Measurements from ENCODE around the gene PDIA6.

Gene PDIA6

GRCh38 chr2:10765914-10766313 lies 46.7 kb downstream of the PDIA6 start:
- FAIRE-seq, result no peak

DNA sequence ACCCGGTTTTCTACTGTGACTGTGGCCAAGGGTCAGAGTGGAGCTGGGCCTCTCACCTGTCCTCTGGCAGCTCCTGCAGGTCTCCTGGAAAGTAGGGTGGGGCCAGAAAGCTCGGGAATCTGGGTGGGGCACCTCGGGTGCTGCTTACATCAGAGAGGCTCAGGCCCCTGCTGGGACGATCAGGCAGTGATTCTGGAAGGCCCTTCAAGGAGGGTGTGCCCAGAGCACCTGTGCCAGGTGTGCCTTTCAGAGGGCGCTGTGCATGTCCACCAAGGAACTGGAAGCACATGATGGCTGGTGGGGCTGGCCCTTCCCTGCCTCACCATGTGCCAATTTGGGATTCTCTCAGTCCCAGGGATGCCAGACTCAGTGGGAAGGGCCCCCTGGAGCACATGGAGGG lies 47.1 kb downstream of the PDIA6 start:
- FAIRE-seq, result no peak
- no peak for DNase-seq (ENCODE audit: insufficient read length, low spot score)

More at GRCh38 chr2:10765914-10766313, 46.7 kb downstream of the PDIA6 start:
- no peak for DNase-seq (ENCODE audit: insufficient read length, low spot score)

- FAIRE-seq (no peak), DNase-seq (ENCODE audit: insufficient read length, low spot score) (no peak)
Measured at GRCh38 chr2:10764896-10765295, 47.7 kb downstream of the PDIA6 start.

DNA sequence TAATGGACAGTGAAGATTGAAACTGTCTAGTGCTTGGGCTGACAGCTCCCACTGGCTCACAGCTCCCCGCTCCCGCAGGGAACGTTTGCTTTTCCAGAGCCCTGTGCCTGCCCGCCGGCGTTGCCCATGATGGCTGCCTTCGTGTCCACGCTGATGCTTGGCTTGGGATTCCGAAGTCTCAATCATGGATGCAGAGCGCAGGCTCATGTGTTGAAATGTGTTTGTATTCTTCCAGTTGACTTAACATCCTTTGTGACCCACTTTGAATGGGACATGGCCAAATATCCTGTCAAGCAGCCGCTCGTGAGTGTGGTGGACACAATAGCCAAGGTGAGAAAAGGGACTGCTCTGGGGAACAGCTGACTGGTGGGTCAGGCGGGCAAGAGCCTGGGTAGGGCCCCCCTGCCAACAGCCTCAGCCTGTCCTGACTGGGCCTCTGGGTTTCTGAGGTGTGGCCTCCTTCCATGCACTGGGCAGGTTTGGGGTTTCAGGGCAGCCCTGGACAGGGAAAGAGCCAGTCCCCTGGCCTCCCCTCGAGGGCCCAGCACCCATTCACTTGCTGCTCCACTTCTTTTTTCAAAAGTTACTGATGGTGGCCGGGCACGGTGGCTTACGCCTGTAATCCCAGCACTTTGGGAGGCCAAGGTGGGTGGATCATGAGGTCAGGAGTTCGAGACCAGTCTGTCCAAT lies 48.3 kb downstream of the PDIA6 start:
- DNase-seq (ENCODE audit: insufficient read length, low spot score) (no peak), FAIRE-seq (no peak)

DNA sequence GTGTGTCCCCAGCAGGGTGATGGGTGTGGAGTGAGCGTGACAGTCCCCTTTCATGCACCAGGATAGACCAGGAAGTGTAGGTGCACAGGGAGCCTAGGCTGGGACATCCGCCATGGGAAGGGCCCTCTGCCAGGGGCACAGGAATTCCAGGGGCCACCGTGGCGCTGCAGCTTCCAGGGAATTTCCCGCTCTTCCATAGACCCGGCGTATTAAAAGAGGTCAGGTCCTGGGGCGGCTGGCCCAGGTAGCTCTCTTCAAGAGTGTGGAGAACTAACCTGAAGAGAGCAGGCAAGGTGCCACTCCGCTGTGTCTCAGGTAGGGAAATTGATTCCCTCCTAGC lies 49.2 kb downstream of the PDIA6 start:
- no peak for FAIRE-seq
- no peak for DNase-seq (ENCODE audit: insufficient read length, low spot score)

DNA sequence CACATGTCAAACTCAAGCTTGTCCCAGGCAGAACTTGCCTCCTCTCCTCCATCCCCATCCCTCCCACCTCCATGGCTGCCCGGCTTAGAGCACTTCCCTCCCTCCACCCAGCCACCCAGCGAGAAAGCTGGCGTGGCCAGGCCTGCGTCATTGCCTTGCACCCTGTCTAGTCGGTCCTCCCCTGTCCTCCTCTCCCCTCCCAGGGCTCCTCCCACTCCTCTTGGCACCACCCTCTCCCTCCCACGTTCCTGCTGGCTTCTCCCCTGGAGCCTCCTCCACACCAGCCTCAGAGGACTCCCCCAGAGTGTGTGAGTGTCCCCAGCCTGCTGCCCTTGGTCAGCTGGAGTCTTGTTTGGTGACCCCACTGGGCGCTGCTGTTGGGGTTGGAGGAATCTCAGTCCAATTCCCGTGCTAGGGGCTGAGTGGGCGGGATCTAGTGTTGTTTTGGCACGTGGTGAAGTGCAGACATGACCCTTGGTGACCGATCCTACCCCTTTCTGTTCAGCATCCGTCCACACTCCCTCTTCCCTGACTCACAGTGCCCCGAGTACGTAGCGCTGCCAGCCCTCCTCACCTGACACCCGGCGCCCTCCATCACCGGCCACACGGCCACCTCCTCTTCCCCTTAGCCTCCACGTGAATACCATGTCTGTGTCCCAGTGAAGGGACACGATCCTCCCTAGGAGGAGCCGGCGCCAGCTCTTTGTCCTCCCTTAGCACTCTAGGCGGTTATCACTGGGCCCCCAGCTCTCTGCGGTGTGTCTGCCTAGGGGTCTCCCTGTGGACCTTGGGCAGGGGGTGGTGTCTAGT lies 49.7 kb downstream of the PDIA6 start:
- FAIRE-seq (no peak), DNase-seq (ENCODE audit: insufficient read length, low spot score) (no peak)

GRCh38 chr2:10761591-10761990 lies 51.0 kb downstream of the PDIA6 start:
- DNase-seq (ENCODE audit: insufficient read length, low spot score) (no peak), FAIRE-seq (no peak)

- no peak for FAIRE-seq
- DNase-seq (ENCODE audit: insufficient read length, low spot score), result no peak
Measured at GRCh38 chr2:10760794-10761504, 51.6 kb downstream of the PDIA6 start.

GRCh38 chr2:10759151-10759714 lies 53.4 kb downstream of the PDIA6 start:
- FAIRE-seq (no peak), DNase-seq (ENCODE audit: insufficient read length, low spot score) (no peak)

- DNase-seq (ENCODE audit: insufficient read length, low spot score) (no peak), FAIRE-seq (no peak)
Measured at GRCh38 chr2:10757814-10758286, 54.7 kb downstream of the PDIA6 start.

GRCh38 chr2:10755621-10756020 lies 57.0 kb downstream of the PDIA6 start:
- DNase-seq (ENCODE audit: insufficient read length, low spot score), result no peak
- no peak for FAIRE-seq

DNA sequence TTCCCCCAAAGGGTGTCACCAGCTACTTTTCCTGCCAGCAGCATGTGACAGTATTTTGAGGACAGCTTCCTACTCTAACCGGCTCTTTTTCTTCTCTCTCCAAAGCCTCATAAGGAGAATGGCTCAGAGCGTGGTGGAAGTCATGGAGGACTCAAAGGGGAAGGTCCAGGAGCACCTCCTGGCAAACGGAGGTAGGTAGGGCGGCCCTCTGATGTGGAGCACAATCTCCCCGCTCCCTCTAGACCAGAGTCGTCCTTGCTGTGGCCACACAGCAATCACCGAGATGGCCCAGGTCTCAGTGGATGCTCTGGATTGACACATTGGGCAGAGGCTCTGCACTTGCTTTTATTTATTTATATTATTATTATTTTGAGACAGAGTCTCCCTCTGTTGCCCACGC lies 58.7 kb downstream of the PDIA6 start:
- FAIRE-seq (no peak), DNase-seq (ENCODE audit: insufficient read length, low spot score) (no peak)

DNA sequence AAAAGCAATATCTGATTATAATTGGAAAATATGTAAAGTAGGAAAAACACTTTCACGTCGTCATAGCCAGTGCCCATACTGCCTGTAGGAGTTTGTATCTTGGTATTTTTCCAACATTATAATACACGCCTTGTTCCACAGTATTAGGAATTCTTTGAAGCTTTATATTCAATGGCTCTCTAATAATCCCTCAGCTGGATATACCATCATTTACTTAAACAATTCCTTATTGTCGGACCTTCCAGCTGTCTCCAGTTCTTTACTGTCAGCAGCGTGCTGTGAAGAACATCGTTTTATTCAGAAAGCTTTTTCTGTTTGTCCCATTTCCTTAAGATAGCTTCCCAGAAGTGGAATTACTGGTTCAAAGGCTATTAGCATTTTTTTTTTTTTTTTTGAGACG lies 59.4 kb downstream of the PDIA6 start:
- DNase-seq (ENCODE audit: insufficient read length, low spot score), result no peak
- FAIRE-seq, result no peak

- DNase-seq (ENCODE audit: insufficient read length, low spot score), result no peak
- no peak for FAIRE-seq
Measured at GRCh38 chr2:10752236-10752635, 60.3 kb downstream of the PDIA6 start.

DNA sequence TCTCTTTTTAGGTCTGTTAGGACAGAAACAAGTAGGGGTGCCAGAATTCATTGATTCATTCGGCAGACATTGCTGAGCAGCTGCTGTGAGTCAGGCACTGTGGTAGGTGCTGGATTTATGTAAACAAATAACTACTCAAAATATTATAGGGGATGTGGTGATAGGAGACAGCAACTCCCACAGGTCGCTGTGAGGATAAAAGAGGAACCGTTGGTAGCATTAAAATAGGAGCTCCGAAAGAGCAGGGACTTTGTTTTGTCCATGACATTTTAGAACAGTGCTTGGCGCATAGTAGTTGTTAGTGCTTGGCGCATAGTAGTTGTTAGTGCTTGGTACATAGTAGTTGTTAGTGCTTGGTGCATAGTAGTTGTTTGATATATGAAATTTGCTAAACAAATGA lies 62.0 kb downstream of the PDIA6 start:
- DNase-seq (ENCODE audit: insufficient read length, low spot score) (no peak), FAIRE-seq (no peak)

- no peak for DNase-seq (ENCODE audit: insufficient read length, low spot score)
Measured at GRCh38 chr2:10742666-10743065, 69.9 kb downstream of the PDIA6 start.

DNA sequence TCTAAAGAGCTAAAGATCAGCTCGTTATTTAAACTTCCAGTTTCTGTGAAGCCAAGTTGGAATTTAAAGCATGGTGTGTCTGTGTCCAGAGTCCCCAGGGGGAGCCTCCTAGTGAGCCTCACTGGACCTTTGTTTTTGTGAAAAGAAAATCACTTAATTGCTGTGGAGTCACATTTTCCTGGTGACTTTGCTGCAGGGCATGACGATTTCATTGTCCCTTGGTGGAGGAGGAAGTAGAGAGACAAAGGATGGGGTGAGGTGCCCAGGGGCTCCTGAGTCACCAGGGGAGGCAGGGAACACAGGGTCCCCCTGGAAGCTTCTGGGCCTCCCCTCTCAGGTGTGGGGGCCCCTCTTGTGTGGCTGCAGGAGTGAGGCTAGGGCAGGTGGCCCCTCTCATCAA lies 71.4 kb downstream of the PDIA6 start:
- no peak for FAIRE-seq
- no peak for DNase-seq (ENCODE audit: insufficient read length, low spot score)

More at GRCh38 chr2:10742666-10743065, 69.9 kb downstream of the PDIA6 start:
- FAIRE-seq, result no peak

- DNase-seq (ENCODE audit: insufficient read length, low spot score) (no peak), FAIRE-seq (no peak)
Measured at GRCh38 chr2:10740226-10740625, 72.4 kb downstream of the PDIA6 start.

DNA sequence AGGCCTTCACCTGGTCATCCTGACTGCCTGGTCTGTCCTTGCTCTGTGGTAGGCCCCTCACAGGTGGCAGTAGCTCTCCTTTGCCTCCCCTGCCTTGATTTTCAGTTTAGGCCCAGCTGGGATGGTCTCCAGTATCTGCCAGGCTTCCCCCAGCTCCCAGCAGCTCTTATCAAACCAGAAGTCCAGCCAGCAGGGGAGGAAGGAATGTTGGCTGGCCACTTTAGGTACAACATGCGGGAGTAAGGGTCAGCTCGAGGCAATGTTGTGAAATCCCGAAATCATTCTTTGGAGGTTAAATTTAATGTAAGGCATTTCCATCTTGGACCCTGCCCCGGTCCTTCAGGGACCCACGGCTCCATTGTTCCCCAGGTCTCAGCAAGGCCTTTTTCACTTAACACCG lies 74.4 kb downstream of the PDIA6 start:
- DNase-seq (ENCODE audit: insufficient read length, low spot score), result no peak
- no peak for FAIRE-seq

- FAIRE-seq, result no peak
Measured at GRCh38 chr2:10733980-10734379, 78.6 kb downstream of the PDIA6 start.

DNA sequence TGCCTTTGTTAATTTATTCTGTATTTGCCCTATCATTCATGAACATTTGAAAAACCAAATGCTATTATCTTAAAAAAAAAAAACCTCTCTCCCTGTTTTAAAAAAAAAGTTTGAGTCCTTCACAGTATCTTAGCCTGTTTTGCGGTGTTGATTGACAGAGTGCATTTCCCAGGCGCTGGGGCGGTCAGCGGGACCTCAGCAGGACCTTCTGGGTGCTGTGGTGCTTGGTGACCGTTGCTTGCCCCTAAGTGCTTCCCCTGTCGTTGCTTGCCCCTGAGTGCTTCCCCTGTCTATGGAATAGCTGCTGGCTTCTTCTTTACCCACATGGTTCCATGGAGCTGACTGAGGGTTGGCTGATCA lies 79.0 kb downstream of the PDIA6 start:
- FAIRE-seq (no peak), DNase-seq (ENCODE audit: insufficient read length, low spot score) (no peak)

More at GRCh38 chr2:10733980-10734379, 78.6 kb downstream of the PDIA6 start:
- DNase-seq (ENCODE audit: insufficient read length, low spot score), result no peak
